DND-41 (cell line): Measurements from ENCODE around the gene DOC2A.

ENCODE experiments used
- ATAC-seq: fragments of 200-7000 bp; cut with Tn5 transposase; 3 replicates; pipeline ENCODE4 v1.9.1; 2021; ENCODE audit warnings: low read depth; ENCODE audit not compliant: insufficient read depth
- DNase-seq: peaks from one replicate; pipeline ENCODE4 v3.0.0-alpha.2; 2020
- H2AFZ ChIP-seq: 2 replicates; pipeline ENCODE4 v1.6.0; 2012; ENCODE audit warnings: low read depth, low read length
- H3K27ac ChIP-seq: 2 replicates; pipeline ENCODE4 v1.5.1; 2012; ENCODE audit warnings: low read length, inconsistent platforms
- H3K27me3 ChIP-seq: fragments of 200-600 bp; sonication (generic); 2 replicates; pipeline ENCODE4 v1.6.0; 2012; ENCODE audit warnings: low read length, mild to moderate bottlenecking, inconsistent platforms; ENCODE audit not compliant: insufficient read depth, poor library complexity
- H3K36me3 ChIP-seq: 2 replicates; pipeline ENCODE4 v1.5.1; 2012; ENCODE audit warnings: low read length, inconsistent platforms; ENCODE audit not compliant: insufficient read depth
- H3K4me1 ChIP-seq: 2 replicates; pipeline ENCODE4 v1.5.1; 2012; ENCODE audit warnings: mild to moderate bottlenecking, low read length; ENCODE audit not compliant: insufficient read depth
- H3K4me2 ChIP-seq: 2 replicates; pipeline ENCODE4 v1.6.0; 2012; ENCODE audit warnings: mild to moderate bottlenecking, moderate library complexity, low read length, inconsistent platforms; ENCODE audit not compliant: insufficient read depth
- H3K4me3 ChIP-seq, 2 experiments: fragments of 200-600 bp in 1 of 2; shearing (Covaris generic) in 1 of 2; 2 replicates each; pipeline ENCODE4 v1.5.1; 2012 to 2016; ENCODE audit warnings: inconsistent platforms in 2 of 2, low read length in 2 of 2, mild to moderate bottlenecking in 2 of 2, low read depth in 1 of 2, moderate library complexity in 1 of 2
- H3K79me2 ChIP-seq: 2 replicates; pipeline ENCODE4 v1.6.0; 2012; ENCODE audit warnings: low read length, inconsistent platforms; ENCODE audit not compliant: insufficient read depth
- H3K9ac ChIP-seq: 2 replicates; pipeline ENCODE4 v1.6.0; 2012; ENCODE audit warnings: low read depth, mild to moderate bottlenecking, inconsistent platforms, low read length, moderate library complexity
- H3K9me3 ChIP-seq: 2 replicates; pipeline ENCODE4 v1.5.1; 2012; ENCODE audit warnings: low read length, moderate library complexity, mild to moderate bottlenecking, inconsistent platforms; ENCODE audit not compliant: insufficient read depth, severe bottlenecking
- H4K20me1 ChIP-seq: 2 replicates; pipeline ENCODE4 v1.6.0; 2012; ENCODE audit warnings: low read length; ENCODE audit not compliant: insufficient read depth
- EZH2 ChIP-seq: IDR thresholded peaks from 3 replicates; pipeline ENCODE4 v1.6.1; 2012; ENCODE audit warnings: borderline replicate concordance, low read depth, mild to moderate bottlenecking, moderate library complexity, low read length, inconsistent platforms; ENCODE audit not compliant: severe bottlenecking
- TF ChIP-seq, protein P1 (sequence below): IDR thresholded peaks from 2 replicates; pipeline ENCODE4 v1.5.1; 2012; ENCODE audit warnings: borderline replicate concordance, low read length, moderate library complexity, mild to moderate bottlenecking; ENCODE audit not compliant: poor library complexity, severe bottlenecking; ENCODE audit errors: extremely low read depth

Gene DOC2A

DNA sequence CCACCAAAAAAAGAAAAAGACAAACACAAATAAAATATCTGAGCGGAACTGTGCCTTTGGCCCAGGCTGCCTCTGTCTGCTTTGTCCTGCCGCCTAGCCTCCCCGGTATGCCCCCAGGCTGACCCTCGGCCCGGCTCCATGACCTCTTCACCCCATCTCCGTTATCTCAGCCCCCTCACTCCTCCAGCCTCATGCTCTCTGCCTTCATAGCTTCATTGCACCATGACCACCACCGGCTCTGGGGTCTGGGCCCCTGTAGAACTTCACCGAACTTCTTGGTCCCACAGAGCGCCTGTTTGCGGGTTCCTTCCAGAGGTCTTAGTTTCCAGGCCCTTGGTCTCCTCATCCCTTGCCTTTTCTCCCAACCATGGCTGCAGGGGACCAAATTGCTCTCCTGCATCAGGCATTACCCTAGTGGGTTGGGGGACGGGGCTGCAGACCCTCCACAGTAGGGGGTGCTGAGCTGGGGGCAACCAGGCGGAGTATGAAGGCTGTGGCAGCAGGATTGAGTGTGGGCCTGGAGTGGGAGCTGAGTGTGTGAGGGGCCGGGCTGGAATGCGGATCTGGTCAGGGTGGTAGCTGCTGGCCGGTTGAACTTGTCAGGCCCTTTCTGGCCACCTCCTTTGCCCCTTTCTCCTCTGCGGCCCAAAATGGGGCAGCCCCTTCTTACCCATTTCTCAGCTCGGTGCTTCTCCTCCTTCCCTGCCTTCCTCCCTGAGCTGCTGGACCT lies 22.3 kb downstream of the DOC2A start:
- H3K9me3 ChIP-seq, result no peaks in the 10 kb centered on the region
- no peak overlapping the region for H3K4me3 ChIP-seq
- H3K79me2 ChIP-seq, result peaks cover under 1% of the 10 kb centered on the region; the same call in 1 of the 2 replicates
- TF ChIP-seq EZH2, result no peak
- TF ChIP-seq, protein P1, sequence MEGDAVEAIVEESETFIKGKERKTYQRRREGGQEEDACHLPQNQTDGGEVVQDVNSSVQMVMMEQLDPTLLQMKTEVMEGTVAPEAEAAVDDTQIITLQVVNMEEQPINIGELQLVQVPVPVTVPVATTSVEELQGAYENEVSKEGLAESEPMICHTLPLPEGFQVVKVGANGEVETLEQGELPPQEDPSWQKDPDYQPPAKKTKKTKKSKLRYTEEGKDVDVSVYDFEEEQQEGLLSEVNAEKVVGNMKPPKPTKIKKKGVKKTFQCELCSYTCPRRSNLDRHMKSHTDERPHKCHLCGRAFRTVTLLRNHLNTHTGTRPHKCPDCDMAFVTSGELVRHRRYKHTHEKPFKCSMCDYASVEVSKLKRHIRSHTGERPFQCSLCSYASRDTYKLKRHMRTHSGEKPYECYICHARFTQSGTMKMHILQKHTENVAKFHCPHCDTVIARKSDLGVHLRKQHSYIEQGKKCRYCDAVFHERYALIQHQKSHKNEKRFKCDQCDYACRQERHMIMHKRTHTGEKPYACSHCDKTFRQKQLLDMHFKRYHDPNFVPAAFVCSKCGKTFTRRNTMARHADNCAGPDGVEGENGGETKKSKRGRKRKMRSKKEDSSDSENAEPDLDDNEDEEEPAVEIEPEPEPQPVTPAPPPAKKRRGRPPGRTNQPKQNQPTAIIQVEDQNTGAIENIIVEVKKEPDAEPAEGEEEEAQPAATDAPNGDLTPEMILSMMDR, result no peak
- H3K27ac ChIP-seq, result no peak overlapping the region
- H3K27me3 ChIP-seq, result no peaks in the 10 kb centered on the region
- H4K20me1 ChIP-seq, result peaks cover 14% of the 10 kb centered on the region
- H3K4me1 ChIP-seq, result peaks cover 4% of the 10 kb centered on the region; the same call in 1 of the 2 replicates
- no peak for DNase-seq
- H3K36me3 ChIP-seq, result peaks cover 100% of the 10 kb centered on the region
- H3K4me2 ChIP-seq, result no peak overlapping the region
- no peak overlapping the region for H2AFZ ChIP-seq
- ATAC-seq, result no peak
- no peak overlapping the region for H3K9ac ChIP-seq

DNA sequence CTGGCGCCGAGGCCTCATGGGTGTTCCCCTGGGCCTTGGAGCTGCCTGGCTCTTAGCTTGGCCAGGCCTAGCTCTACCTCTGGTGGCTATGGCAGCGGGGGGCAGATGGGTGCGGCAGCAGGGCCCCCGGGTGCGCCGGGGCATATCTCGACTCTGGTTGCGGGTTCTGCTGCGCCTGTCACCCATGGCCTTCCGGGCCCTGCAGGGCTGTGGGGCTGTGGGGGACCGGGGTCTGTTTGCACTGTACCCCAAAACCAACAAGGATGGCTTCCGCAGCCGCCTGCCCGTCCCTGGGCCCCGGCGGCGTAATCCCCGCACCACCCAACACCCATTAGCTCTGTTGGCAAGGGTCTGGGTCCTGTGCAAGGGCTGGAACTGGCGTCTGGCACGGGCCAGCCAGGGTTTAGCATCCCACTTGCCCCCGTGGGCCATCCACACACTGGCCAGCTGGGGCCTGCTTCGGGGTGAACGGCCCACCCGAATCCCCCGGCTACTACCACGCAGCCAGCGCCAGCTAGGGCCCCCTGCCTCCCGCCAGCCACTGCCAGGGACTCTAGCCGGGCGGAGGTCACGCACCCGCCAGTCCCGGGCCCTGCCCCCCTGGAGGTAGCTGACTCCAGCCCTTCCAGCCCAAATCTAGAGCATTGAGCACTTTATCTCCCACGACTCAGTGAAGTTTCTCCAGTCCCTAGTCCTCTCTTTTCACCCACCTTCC lies 23.3 kb downstream of the DOC2A start:
- H3K9ac ChIP-seq, result no peak overlapping the region
- H2AFZ ChIP-seq, result no peak overlapping the region
- H3K4me1 ChIP-seq, result no peaks in the 10 kb centered on the region
- ATAC-seq (no peak), DNase-seq (no peak)
- H3K36me3 ChIP-seq, result peaks cover 100% of the 10 kb centered on the region
- H3K27ac ChIP-seq, result no peak overlapping the region
- no peaks in the 10 kb centered on the region for H3K27me3 ChIP-seq
- TF ChIP-seq, protein P1, result no peak
- TF ChIP-seq EZH2, result no peak
- no peak overlapping the region for H3K4me2 ChIP-seq
- H3K4me3 ChIP-seq, result no peak overlapping the region
- H4K20me1 ChIP-seq, result peaks cover 14% of the 10 kb centered on the region
- H3K9me3 ChIP-seq, result no peaks in the 10 kb centered on the region
- H3K79me2 ChIP-seq, result no peaks in the 10 kb centered on the region

DNA sequence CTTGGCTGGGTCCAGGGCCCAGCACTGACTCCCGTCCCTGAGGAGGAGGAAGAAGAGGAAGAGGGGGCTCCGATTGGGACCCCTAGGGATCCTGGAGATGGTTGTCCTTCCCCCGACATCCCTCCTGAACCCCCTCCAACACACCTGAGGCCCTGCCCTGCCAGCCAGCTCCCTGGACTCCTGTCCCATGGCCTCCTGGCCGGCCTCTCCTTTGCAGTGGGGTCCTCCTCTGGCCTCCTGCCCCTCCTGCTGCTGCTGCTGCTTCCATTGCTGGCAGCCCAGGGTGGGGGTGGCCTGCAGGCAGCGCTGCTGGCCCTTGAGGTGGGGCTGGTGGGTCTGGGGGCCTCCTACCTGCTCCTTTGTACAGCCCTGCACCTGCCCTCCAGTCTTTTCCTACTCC lies 23.9 kb downstream of the DOC2A start:
- no peaks in the 10 kb centered on the region for H3K4me1 ChIP-seq
- H3K79me2 ChIP-seq, result no peaks in the 10 kb centered on the region
- H3K27ac ChIP-seq, result no peak overlapping the region
- H2AFZ ChIP-seq, result no peak overlapping the region
- no peak for ATAC-seq
- H3K4me3 ChIP-seq, result no peak overlapping the region
- peaks cover 100% of the 10 kb centered on the region for H3K36me3 ChIP-seq
- no peak for TF ChIP-seq EZH2
- TF ChIP-seq, protein P1, result no peak
- H3K27me3 ChIP-seq, result no peaks in the 10 kb centered on the region
- no peak for DNase-seq
- no peak overlapping the region for H3K4me2 ChIP-seq
- no peak overlapping the region for H3K9ac ChIP-seq
- no peaks in the 10 kb centered on the region for H3K9me3 ChIP-seq
- H4K20me1 ChIP-seq, result peaks cover 14% of the 10 kb centered on the region
